Mesenteric fat pad (tissue), 1 donor: Measurements from ENCODE around the gene COLEC11. TPM values are rescaled to one million over a fixed set of nuclear protein-coding genes. Genes with fewer than 3 reads are reported as not detected.
"Not testable (repeated sequence)": the region's sequence is repeated elsewhere in the genome, so short reads cannot be mapped to it uniquely, and the experiment has no call there.

Source experiments
- DNase-seq: peaks from one replicate; pipeline ENCODE4 v3.0.0-alpha.2; 2020; ENCODE audit warnings: low spot score
- long read RNA-seq: library from polyadenylated mRNA; unstranded; transcript quantifications from one replicate; pipeline ENCODE4 v2.0.0, GENCODE V29; 2020
- total RNA-seq: library from RNA; stranded (reverse); fragmentation: NEBNext Ultra II Directional; extraction: Animal tissue kit (Norgen Biotek cat#: 25700); gene quantifications from one replicate; pipeline ENCODE4 v1.2.1, GENCODE V29; 2021
- donor health status: DM: yes; HTN: yes; CAD: no.

Gene COLEC11
- total RNA-seq = 5.5 TPM
- long read RNA-seq, transcript COLEC11-202 (7 exons, 1,259 nt) = major isoform, 19 of 31 reads
- long read RNA-seq, partial matches to known transcripts = 1 of 31 reads
- long read RNA-seq, other reads (novel, unspliced or antisense) = 4 of 31 reads

DNA sequence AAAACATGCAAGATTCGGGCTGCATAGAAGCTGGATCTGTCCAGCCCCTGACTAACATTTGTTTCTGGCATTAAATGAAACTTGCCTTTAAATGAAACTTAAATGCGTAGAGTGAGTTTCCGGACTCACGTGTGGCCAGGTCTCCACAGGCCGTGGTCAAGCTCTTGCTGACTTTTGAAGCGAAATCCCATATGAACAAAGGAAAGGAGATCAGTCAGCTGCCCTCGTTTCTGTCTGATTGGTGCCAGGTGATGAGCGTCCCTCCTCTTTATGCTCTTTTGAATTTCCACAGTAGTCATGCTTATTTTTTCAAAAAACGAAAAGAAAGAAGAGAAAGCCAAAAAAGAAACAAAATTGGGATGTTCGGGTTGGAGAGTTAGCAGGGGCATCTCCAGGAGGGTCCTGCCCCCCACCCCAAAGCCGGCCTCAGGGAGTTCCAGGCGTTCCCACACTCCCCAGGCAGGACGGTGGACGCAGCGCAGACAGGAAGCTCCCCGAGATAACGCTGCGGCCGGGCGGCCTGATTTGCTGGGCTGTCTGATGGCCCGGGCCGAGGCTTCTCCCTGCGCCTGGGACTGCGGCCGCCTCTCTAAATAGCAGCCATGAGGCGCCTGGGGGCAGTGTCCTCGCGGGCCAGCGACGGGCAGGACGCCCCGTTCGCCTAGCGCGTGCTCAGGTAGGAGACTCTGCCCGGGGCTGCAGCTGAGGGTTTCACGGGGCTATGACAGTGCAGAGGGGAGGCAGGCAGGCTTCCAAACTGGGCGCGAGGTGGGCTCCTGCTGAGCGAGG, at the start of gene COLEC11:
COLEC11 (plus strand) TSS at position 620 of the 789 bp plus-strand sequence. CDS start 9,229 bp downstream, outside the sequence.
- peak; percentile 90 for DNase-seq

DNA sequence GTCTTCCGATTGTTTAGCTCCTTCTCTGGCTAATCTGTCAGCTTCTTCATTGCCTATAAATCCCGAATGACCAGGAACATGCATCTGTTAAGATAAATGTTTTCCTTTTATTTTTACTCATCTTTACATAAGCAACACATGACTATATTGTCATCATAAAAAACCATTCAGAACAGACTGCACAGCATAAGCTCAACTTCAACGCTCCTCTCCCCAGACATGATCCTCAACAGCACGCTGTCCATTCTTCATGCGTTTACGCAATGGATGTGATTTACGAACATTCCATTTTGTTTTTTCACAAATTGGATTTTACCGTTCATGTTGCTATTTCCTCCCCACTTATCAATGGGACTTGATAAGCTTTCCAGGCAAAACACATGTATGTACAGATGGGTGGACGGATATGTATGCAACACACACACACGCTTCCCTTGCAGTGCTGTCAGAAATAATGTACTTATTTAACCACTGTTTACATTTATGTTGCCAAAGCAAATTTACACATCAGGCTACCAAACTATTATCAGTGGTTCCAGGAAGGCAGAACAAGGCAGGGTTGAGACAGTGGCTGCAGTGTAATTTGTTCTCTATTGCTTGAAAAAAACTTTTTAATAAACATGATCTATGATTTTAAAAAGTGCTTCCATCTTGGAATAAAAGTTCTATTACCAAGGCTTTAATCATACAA, 49.0 kb upstream of the COLEC11 start:
- no peak for DNase-seq

DNA sequence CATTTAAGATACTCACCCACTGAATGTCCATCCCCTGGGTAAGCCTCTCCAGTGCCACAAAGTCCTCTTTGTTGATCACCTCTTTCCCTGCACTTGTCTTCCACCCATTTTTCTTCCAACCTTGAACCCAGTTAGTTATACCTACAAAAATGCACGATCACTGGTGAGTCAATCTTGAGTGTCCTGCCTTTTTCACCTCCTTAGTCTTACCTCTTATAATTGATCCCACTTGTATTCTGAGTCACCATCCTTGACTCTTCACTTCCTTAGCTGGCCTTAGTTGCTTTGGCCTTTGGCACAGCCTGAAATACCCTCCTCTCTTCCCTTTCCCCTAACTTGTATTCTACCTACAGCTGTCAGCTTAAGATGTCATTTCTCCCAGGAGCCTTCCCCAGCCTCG, 47.0 kb upstream of the COLEC11 start:
- DNase-seq = no peak

DNA sequence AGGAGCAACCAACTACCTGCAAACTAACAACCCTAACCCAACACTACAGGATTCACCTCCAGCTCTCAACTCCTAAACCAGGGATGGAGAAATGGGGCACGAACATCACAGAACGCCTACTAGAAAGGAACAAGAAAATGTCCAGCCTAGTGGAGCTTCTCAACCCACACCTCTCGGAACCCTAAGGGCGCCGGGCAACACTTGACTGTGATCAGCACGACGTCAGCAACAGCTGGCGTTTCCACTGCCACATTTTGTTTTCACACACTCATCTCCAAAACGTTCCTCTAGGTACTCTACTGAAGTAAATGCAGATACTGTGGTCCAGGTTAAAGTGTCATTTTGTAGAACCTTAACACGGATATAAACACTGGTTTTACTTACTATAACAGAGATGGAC, 41.0 kb upstream of the COLEC11 start:
- DNase-seq = peak; percentile 53

DNA sequence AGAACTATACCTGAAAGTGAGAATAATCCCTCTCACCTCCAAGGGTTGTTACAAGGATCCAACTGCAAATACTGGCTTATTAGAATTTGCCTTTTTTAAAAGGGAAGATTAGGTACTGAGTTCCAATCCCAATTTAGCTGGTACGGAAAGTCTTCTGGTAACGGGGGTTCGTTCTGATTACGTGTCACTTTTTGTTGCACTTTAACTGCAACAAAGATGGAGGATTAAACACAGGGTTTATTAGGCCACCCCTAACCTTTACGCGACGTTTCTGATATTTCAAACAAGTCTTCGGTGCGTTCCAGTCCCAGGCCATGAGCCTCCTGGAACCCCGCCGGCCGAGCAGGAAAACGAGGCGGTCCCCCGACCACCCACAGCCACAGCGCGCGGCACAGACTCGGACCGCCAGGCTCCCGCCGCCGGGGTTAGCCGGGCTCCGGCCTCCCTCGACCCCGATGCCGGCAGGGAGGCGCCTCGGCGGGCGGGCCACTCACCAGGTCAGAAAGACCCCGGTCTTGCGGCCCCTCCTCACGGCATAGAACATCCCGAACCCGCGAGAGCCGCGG, 37.2 kb upstream of the COLEC11 start:
- no peak for DNase-seq

DNA sequence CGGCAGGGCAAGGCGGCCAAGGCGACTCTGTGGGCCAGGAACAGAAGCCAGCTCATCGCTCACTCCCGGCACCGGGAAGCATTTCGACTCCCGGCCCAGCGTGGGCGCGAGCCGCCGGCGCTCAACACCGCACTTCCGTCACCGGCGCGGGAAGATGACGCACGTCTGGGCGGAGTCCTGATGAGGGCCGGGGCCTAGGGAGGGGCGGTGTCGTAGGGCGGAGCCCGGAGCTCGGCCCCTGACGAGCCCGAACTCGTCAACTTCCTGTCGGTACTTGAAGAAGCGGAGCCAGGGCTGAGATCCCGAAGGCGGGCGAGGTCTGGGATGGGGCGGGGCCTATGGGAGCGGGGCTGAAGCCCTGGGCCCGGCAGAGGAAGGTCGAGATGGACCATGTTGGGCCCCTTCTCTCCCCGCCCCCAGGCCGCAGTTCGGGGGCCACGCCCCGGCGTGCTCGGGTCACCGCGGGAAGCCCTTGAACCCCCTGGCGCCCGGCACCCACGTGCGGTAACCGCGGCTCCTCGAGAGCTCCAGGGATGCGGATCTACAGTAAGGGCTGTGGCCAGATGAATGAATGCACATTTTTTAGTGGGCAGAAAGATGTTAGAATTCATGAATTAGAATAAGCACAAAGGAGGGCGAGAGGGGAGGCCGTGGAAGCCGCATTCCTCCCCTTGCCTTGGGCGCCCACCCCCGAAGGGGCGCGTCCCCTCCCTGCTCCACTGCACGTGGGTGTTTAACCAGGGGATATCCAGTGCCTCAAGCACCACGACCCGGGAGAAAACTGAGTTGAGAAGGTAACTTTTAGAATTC, 36.5 kb upstream of the COLEC11 start, which contains the start of gene RNASEH1:
RNASEH1 (minus strand) TSS at position 129 of the 810 bp plus-strand sequence; CDS start at position 56, 73 bp downstream.
- peak; percentile 100 for DNase-seq

DNA sequence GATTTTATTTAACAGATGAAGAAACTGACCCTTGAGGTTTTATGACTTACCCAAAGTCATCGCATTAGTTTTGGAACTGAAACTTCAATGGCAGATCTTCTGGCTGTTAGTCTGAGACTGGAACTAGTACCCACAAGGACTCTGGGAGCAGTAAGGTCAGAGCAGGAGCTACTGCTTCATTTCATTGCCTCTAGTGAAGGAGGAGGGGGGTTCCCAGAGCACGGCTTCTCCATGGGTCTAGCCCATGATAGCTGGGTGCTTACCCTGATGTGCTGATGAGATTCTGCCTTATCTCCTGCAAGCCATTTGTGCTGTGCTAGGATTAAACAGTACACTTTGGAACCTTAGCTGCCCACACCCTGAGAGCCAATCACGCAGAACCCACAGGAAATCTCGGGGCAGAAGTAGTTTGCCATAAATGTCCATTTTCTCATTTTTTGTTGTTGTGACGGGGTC, 31.4 kb upstream of the COLEC11 start:
- DNase-seq = no peak

DNA sequence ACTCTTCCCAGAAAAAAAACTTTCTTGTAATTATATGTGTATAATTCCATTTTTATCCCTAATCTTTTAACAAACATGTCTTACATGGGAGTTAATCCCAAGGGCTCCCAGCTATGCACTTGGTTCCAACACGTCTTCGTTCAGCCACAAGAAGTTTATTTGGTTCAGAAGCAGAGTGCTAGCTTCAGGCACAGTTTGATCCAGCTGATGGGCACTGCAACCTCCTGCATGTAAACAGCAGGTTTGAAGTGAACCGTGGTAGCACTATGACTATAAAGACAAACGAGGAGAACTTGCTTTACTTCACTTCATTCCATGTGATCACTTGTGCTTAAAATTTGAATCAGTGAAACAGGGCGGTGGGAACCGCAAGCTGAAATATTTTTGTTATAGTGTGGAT, 29.8 kb upstream of the COLEC11 start:
- DNase-seq = peak; percentile 22

DNA sequence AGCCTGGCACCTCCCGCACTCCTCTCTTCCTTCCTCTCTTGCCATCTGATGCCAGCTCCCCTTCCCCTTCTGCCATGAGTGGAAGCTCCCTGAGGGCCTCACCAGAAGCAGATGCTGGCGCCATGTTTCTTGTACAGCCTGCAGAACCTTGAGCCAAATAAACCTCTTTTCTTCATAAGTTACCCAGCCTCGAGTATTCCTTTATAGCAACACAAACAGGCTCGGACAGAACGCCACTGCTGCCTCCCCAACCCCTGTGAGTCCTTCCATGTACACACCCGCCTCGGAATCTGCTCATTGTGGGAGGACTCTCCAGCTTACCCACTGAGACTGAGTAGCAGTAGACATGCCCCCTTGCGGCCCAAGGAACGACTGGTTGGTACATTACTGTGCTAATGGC, 28.1 kb upstream of the COLEC11 start:
- DNase-seq = peak; percentile 53

DNA sequence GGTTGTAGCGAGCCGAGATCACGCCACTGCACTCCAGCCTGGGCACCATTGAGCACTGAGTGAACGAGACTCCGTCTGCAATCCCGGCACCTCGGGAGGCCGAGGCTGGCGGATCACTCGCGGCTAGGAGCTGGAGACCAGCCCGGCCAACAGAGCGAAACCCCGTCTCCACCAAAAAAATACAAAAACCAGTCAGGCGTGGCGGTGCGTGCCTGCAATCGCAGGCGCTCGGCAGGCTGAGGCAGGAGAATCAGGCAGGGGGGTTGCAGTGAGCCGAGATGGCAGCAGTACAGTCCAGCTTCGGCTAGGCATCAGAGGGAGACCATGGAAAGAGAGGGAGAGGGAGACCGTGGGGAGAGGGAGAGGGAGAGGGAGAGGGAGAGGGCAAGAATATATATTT, 25.3 kb upstream of the COLEC11 start:
- not testable (repeated sequence) for DNase-seq

DNA sequence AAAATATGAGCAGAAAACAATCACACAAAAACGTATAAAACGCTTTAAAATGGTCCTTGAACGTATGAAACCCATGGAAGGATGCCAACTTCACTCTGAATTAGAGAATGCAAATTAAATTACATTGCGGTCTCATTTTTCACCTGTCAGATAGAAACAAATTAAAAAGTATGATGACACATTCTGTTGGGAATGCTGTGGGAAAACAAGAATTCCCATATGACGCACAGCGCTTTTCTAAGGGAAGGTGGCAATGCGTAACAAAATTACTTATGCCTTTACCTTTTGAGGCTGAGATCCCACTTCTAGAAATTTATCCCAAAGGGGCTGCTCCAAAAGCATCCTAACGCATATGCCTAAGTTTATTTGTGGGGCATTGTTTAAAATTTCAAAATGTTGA, 23.6 kb upstream of the COLEC11 start:
- DNase-seq = no peak

DNA sequence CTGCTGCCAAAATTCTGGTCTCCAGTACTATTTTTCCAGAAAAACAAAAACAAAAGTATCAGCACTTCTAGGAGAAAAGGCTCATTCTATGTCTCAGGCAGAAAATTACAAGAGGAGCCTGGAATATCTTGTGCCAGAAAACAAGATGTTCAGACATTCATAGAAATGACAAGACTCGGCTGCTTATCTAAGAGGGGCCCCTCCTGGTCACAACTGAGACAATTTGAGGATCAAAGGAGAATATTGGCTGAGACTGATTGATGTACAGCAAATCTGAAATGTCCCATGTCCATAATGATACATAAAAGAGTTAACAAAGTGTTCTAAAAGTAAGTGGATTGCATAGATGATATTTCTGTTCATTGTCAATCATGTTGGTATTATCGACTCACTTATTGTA, 22.3 kb upstream of the COLEC11 start:
- DNase-seq = no peak

DNA sequence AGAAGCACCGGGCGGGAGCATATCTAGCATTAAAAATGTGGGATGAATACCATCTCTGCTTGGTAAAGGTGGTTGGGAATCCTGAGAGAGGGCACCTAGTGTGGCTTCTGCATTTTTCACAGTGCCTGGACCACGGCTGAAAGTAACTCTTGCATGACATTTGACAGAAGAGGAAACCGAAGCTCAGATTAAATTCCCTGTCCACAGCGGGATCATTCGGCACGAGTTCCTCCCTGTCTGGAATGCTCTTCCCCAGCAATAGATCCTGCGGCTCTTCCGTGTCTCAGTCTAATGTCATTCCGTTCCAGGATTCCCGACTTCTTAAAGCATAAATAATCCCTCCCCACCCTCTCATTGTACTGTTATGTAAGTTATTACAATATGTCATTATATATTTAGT, 20.8 kb upstream of the COLEC11 start:
- DNase-seq = no peak

DNA sequence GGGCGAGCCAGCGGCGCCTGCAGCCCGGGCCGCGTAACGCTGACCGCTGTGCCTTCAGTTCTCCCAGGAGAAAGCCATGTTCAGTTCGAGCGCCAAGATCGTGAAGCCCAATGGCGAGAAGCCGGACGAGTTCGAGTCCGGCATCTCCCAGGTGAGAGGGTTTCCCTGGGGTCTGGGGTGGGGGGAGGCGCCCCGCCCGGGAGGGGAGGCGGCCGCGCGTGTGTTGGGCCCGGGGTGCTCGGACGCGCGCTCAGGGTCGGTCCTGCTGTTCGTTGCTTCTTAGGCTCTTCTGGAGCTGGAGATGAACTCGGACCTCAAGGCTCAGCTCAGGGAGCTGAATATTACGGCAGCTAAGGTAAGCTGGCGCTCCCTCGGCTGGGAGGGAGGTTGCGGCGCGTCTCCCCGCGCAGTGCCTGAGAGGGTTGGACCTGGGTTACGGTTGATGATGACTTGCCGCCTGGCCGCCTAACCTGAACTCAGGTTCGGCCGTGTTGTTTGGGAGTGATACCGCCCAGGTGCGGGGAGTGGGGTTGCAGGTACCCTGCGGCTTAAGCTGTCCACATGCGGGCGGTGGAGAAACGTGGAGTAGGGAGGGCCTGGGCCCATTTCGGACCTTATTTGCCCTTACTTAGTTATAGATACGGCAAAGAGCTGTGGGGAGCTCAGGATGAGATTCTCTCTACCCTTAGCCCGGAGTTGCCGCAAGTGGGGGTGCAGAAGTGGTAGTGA, 19.2 kb upstream of the COLEC11 start:
- DNase-seq = no peak

DNA sequence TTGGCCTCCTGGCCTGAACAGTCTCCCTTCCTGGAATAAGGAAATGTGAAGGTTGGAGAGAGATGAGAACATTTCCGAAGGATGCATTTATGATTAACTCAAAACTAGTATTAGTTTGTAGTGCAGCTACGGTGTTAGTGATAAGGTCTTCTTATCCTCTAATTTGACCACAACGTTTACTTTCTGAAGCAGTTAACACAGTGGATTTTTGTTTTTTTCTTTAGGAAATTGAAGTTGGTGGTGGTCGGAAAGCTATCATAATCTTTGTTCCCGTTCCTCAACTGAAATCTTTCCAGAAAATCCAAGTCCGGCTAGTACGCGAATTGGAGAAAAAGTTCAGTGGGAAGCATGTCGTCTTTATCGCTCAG, 18.7 kb upstream of the COLEC11 start:
- DNase-seq = not testable (repeated sequence)

DNA sequence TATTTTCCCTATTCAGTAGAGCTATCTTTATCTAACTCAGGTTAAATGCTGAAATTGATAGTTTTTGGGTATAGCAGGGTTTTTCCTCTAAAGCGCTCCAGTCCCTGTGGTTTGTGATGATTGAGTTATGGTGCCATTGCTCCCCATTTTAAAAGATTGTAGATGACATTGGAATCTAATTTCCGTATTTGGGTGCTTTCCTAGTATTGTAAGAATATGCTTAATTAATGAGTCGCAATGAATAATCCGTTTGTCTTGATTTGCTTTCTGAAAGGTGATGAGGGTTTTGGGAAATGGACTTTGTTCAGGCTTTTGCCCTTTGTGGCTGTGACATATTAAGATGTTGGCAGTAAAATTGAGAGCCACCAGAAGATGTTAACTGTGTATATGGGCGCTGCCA, 15.9 kb upstream of the COLEC11 start:
- DNase-seq = no peak

DNA sequence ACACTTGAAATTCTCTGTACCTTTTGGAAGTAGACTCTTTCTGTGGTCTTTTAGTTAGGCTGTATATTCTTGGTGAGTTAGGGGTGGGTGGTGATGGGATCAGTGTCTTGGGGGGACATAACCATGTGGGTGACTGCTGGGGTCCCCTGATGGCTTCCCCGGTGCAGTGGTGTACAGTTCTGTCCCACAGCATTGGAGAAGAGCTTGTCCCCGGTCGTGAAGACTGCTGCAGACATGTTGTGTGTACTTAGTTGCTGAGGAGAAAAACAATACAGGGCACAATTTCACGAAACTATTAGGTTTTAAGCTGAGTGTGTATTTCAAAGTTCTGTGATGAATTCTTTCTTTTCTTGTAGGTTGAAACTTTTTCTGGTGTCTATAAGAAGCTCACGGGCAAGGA, 14.5 kb upstream of the COLEC11 start:
- DNase-seq = no peak

DNA sequence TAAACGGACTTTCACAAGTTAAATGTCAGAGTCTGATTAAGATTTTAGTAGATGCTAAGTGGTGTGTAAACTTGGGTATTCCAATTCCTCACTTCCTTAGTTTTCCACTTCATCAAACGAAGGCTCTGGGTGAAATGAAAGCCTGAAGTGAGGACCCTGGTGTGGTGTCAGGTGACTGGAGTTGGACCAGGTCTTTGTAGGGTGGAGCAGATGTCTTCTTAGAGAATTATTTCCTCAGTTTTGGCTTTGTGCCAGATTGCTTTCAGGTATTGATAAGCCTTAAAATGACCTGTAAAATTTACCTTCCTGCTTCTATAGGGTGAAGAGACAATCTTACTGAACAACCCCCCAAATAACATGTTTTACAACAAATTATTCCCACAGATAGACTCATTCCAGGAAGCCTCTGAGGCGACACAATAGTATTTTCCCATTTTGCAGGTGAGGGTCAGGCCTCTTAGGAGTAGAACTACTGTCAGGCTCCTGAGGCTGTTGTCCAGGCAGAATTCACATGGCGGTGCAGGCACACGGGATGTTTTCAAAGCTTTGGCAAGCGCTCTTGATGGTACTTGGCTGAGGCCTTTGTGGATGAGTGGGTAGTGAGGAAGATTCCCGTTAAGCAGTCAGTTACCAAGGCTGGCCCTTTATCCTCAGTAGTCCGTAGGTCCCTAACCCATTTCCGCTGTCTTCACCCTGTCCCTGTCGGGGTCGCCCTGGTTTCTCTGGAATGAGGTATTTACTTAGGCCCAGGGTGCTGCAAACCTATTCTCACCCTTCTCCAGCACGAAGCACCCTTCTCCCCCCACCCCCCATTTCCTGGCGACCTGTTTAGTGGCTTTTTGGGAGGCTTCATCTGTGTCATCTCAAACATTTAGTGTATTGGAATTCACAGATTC, 13.3 kb upstream of the COLEC11 start:
- DNase-seq = no peak

DNA sequence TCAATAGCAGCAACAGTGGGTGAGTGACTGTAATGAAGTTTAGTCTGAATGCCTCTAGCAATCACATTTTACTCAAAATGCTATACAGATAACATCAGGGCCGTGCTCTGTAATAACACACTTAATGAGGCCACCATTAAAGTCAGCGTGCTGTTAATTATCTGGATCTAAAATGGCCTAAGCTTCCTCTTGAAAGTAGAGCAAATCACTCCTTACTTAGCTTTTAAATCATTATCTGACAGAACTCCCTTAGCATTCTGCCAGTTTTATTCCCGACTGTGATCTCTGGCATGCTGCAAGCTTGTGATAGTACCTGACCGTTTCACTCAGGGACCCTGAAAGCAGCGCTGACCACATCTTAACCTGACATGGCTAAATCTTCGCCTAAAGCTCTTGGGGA, 10.8 kb upstream of the COLEC11 start:
- peak; percentile 30 for DNase-seq
